ENCODE data around the gene BBX. TPM values are rescaled to one million over a fixed set of nuclear protein-coding genes. Genes with fewer than 3 reads are reported as not detected.
A peak's percentile ranks its signal among the peaks of the same experiment; 100 is the strongest.

The BBX gene
- total RNA-seq, 1 donor from 2014 or later = 43.8 TPM

DNA sequence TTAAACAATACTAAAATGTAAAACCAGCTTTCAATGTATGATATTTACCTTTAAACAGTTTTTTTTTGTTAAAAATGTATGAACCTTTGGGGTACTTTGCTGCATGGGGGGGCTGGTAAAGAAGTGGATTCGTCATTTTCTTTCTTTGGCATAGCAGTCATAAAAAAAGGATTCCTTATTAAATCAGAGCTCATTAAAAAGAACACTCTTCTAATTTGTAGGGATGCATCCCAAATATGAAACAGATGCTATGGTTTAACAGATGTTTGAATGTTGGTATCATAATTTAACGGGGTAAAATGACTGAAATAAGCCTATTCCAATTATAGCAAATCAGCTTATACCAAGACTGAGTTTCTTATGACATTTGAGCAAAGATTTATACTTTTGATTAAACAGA lies 234.4 kb downstream of the BBX start:
- intact Hi-C loops (cut with micrococcal nuclease) = no loop called here
- ATAC-seq (no peak), DNase-seq (no peak)

DNA sequence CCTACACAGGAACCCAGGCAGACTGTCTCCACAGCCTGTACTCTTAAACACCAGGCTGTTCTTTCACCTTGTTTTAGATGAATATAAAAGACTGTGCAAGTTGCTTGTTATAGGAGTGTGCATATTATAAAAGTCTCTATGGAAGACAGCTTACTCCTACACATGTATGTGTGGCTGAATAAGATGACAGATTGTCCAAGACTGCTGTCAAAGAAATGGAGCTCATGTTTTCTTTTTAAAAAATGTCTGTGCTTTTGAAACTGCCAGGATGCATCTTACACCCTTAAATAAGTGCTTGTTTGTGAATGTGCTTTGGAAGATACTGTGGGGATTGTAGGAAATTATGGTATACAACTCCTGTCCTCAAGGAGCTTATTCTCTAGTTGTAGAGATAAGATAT lies 237.4 kb downstream of the BBX start:
- intact Hi-C loops (cut with micrococcal nuclease) = no loop called here
- DNase-seq = no peak
- no peak for ATAC-seq

GRCh38 chr3:107761391-107761790 lies 238.6 kb downstream of the BBX start:
- DNase-seq (no peak), ATAC-seq (no peak)
- intact Hi-C loops (cut with micrococcal nuclease) = no loop called here

- DNase-seq = no peak
- intact Hi-C loops (cut with micrococcal nuclease) = no loop called here
- no peak for ATAC-seq
Observed at GRCh38 chr3:107765524-107765923, 242.8 kb downstream of the BBX start.

GRCh38 chr3:107767897-107768605 lies 245.3 kb downstream of the BBX start:
- intact Hi-C loops (cut with micrococcal nuclease) = no loop called here
- DNase-seq (no peak), ATAC-seq (no peak)

GRCh38 chr3:107769882-107770281 lies 247.1 kb downstream of the BBX start:
- no peak for ATAC-seq
- DNase-seq = no peak
- intact Hi-C loops (cut with micrococcal nuclease) = no loop called here

DNA sequence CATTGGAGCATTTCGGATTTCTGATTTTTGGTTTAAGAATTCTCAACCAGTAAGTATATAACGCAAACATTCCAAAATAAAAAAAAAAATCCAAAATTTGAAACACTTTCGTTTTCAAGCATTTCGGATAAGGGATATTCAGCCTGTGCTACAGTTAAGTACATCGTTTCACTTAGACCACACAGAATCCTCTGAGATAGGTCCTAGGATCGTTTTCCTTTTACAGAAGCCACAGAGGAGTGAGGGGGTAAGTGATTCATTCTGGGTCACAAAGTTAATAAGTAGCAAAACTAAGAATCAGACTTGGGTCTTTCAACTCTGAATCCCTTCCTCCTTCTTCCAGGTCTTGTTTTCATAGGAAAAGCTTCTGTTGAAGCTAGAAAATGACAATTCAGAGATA lies 249.3 kb downstream of the BBX start:
- ATAC-seq (no peak), DNase-seq (no peak)
- intact Hi-C loops (cut with micrococcal nuclease) = no loop called here

DNA sequence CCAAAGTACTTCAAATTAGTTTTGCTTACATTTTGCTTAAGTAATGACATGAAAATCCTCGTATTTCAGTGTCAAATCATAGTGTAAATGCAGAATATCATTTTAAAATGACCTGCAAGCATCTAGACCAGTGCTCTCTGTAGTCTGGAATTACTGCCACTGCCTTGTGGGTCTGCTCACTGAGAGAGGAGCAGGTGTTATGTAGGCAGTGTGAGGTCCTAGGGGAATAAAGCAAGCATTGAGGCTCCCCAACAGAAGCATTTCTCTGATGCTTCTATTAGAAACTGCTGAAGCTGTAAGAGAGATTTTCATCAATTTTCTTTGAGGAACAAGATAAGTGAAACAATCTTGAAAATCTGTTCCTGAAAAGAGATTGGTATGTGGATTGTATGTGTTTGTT lies 253.2 kb downstream of the BBX start:
- no peak for DNase-seq
- intact Hi-C loops (cut with micrococcal nuclease) = no loop called here

GRCh38 chr3:107781253-107781652 lies 258.5 kb downstream of the BBX start:
- no peak for DNase-seq
- intact Hi-C loops (cut with micrococcal nuclease) = no loop called here
- no peak for ATAC-seq

More for the DNA sequence above, 253.2 kb downstream of the BBX start:
- ATAC-seq = no peak

GRCh38 chr3:107782054-107782453 lies 259.3 kb downstream of the BBX start:
- ATAC-seq = no peak
- intact Hi-C loops (cut with micrococcal nuclease) = no loop called here

GRCh38 chr3:107790612-107791011 lies 267.9 kb downstream of the BBX start:
- intact Hi-C loops (cut with micrococcal nuclease) = no loop called here
- DNase-seq (no peak), ATAC-seq (no peak)

More at GRCh38 chr3:107782054-107782453, 259.3 kb downstream of the BBX start:
- no peak for DNase-seq

- ATAC-seq = no peak
- intact Hi-C loops (cut with micrococcal nuclease) = no loop called here
- no peak for DNase-seq
Observed at GRCh38 chr3:107791027-107791426, 268.3 kb downstream of the BBX start.

DNA sequence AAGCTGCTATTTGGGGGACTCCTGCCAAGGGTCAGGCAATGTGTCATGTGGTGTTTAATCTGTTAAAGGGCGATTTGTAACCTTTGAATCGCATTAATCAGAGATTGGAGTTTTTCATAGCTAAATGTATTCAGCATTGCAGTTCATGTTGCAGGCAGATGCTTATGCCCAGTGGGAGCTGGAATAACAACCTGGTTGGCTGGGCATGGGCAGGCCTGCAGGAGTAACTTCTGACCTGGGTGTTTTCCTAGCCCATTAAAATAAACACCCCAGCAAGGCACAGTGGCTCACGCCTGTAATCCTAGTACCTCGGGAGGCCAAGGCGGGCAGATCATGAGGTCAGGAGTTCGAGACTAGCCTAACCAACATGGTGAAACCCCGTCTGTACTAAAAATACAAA lies 268.7 kb downstream of the BBX start:
- ATAC-seq (no peak), DNase-seq (no peak)
- intact Hi-C loops (cut with micrococcal nuclease) = no loop called here

DNA sequence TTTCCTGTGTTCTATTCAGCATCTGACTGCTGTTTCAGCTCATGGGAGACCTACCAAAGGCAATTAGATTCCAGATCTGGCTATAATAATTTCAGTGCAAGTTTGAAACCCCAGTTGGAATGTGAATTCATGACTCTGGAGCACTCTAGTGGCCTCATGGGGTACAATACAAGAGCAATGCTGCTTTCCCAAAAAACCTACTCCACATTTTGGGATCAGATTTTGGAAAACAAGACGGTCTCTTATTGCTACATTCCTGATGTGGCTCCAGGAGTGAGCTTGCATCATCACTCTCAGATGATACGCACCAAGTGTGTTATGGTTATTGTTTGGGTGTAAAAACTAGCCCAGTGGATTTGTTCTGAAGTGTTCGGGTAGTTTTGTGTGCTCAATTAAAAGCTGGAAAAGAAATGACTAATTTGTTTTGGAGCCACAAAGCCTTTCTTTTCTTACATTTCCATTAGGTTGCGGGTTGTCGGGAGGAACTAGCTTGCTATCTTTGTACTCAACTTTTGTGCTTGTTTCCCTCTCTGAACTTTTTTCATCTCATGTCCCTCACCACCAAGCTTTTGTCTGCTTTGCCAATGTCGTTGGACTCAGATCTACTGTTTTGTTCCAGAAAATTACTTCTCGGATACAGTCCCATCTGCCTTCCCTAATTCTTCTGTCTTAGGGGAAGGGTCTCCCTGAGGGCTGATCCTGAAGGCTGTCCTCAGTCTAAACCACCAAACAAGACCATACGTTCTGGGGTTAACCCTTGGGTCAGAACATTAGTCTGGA lies 272.1 kb downstream of the BBX start:
- intact Hi-C loops (cut with micrococcal nuclease) = no loop called here
- DNase-seq (no peak), ATAC-seq (peak; percentile 93)

- ATAC-seq (peak; percentile 76), DNase-seq (no peak)
- intact Hi-C loops (cut with micrococcal nuclease) = no loop called here
Observed at GRCh38 chr3:107795514-107796094, 272.8 kb downstream of the BBX start.

DNA sequence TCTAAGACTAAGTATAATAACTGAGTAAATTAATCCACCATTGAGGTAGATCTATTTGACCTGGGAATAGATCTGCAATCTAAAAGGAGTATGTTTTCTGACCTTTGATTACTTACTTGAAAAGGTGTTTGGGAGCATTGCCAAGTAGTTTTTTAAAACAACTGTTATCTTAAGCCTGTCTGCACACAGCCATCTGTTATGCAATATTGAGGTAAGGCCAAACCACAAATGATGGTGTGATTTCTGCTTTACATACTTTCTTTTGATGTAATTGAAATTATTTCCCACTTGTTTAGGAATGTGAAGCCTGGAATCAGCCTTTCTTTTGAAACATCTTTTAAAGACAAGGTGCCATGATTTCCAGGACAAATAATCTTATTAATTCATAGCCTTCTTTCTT lies 274.0 kb downstream of the BBX start:
- DNase-seq (no peak), ATAC-seq (no peak)
- intact Hi-C loops (cut with micrococcal nuclease) = no loop called here

- DNase-seq = no peak
- ATAC-seq = no peak
- intact Hi-C loops (cut with micrococcal nuclease) = no loop called here
Observed at GRCh38 chr3:107797586-107797985, 274.8 kb downstream of the BBX start.

- intact Hi-C loops (cut with micrococcal nuclease) = no loop called here
- ATAC-seq (no peak), DNase-seq (no peak)
Observed at GRCh38 chr3:107798381-107798780, 275.6 kb downstream of the BBX start.

GRCh38 chr3:107800710-107801109 lies 277.9 kb downstream of the BBX start:
- ATAC-seq = peak; percentile 42
- intact Hi-C loops (cut with micrococcal nuclease) = no loop called here
- no peak for DNase-seq

GRCh38 chr3:107803170-107803569 lies 280.4 kb downstream of the BBX start:
- DNase-seq (no peak), ATAC-seq (no peak)
- intact Hi-C loops (cut with micrococcal nuclease) = no loop called here

- ATAC-seq = no peak
Observed at GRCh38 chr3:107806021-107806420, 283.3 kb downstream of the BBX start.

More at GRCh38 chr3:107806021-107806420, 283.3 kb downstream of the BBX start:
- DNase-seq = no peak
- intact Hi-C loops (cut with micrococcal nuclease) = no loop called here

Data from left ventricle myocardium superior (tissue), 1 donor.